DND-41 (cell line): ENCODE measurements around the gene DNM3.

ENCODE experiments used
- CTCF ChIP-seq: IDR thresholded peaks from 2 replicates; pipeline ENCODE4 v1.5.1; 2012; ENCODE audit warnings: borderline replicate concordance, low read length, moderate library complexity, mild to moderate bottlenecking; ENCODE audit not compliant: poor library complexity, severe bottlenecking; ENCODE audit errors: extremely low read depth
- EZH2 ChIP-seq: IDR thresholded peaks from 3 replicates; pipeline ENCODE4 v1.6.1; 2012; ENCODE audit warnings: borderline replicate concordance, low read depth, mild to moderate bottlenecking, moderate library complexity, low read length, inconsistent platforms; ENCODE audit not compliant: severe bottlenecking

DNA sequence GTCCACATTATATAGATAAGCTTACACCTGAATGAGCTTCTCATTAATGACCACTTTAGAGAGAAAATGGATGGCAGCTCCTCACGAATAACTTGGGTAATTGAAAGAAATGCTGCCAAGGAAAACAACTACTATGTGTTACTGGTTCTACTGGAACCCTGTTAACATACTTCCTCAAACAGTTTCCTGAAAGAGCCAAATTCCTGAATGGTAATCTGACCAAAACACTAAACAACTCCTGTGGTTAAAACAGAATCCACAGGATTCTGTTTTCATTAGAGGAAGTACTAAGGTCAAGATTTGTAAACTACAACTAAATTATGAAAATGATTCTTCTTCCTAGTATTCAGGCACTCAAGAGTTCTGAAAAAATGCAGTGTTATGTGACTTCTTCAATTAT, 107.2 kb downstream of the DNM3 start:
- TF ChIP-seq CTCF (no peak), EZH2 (no peak)
